ENCODE measurements around the gene KREMEN1. TPM values are rescaled to one million over a fixed set of nuclear protein-coding genes. Genes with fewer than 3 reads are reported as not detected.

Gene KREMEN1
- total RNA-seq, 1 donor from 2014 or later: 0.53 TPM

DNA sequence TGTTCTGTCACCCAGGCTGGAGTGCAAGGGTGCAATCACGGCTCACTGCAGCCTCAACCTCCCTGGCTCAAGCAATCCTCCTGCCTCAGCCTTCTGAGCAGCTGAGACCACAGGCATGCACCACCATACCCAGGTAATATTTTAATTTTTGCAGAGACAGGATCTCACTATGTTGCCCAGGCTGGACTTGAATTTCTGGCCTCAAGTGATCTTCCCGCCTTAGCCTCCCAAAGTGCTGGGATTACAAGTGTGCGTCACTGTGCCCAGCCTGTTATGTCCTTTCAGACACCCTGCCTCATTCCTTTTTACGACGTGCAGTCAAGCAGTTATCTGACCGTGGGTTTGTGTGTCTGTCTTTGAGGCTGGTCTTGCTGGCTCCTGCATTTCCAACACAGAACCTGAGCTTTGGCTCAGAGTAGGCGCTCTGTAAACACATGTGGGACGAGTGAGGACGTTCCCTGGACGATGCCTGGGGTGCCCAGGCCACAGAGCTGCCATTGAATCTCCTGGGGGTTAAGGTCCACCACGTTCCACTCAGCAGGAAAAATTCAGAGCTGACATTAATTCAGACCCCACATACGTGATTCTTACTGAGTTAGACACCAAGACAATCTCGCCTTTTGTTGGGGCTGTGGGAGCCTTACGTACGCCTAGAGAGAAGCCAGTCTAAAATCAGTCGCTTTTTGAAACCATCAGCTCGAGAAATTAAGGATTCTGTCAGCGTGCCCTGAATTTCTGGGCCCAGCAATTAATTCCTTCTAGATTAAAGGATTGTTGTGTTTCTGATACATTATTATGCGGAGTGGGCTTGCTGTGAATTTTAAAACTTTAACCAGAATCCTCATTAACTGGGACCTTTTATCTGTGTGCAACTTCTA is 111.4 kb downstream of the KREMEN1 start:
- no peak for DNase-seq (ENCODE audit: low read depth, low spot score)

GRCh38 chr22:29184849-29185490 is 112.1 kb downstream of the KREMEN1 start:
- DNase-seq (ENCODE audit: low read depth, low spot score): no peak

GRCh38 chr22:29186302-29186701 is 113.5 kb downstream of the KREMEN1 start:
- no peak for DNase-seq (ENCODE audit: low read depth, low spot score)

DNA sequence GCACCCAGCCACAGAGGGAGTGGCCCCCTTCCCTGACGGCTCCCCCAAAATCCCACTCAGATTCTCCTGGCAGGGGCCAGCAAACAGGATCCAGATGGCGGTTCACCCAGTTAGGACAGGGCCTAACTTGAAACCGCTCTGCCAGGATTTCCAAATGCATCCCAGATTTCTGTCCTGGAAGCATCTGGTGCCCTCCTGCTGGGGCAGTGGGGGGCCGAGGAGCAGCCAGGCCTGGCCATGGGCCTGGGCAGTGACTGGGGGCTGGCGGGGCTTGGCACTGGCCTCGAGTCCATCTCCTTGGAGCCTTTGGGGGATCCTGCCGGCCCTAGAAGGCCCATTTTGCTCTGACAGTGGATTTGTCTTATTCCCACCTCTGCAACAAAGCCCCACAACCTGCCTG is 115.0 kb downstream of the KREMEN1 start:
- no peak for DNase-seq (ENCODE audit: low read depth, low spot score)

DNA sequence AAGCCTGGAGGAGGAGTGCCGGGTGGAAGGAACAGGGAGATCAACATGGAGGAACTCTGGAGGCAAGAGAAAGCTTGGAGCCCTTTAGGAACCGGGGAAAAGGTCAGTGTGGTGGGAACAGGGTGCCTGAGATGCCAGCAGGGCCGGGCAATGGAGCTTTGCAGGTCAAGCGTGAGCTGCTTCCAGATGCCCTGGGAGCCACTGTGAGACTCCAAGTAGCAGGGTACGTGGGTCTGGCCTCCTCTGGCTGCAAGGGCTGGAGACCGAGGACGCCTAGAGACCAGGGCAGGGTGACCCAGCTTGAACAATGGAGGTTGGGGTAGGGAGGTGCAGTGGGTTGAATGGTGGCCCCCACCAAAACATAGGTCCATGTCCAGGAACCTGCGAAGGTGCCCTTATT is 117.2 kb downstream of the KREMEN1 start:
- DNase-seq (ENCODE audit: low read depth, low spot score): no peak

DNA sequence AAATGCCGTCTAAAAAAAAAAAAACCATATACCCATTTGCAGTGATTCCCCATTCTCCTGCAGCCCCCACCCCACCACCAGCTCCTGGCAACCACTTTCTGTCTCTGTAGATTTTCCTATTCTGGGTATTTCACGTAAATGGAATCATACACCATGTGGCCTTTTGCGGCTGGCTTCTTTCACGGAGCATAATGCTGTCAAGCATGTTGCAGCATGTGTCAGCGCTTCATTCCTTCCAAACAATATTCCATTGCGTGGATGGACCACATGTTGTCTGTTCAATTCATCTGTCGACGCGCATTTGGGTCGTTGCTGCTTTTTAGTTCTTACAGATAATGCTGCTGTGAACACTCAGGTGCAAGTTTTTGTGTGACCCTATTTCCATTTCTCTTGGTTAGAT is 118.1 kb downstream of the KREMEN1 start:
- DNase-seq (ENCODE audit: low read depth, low spot score): no peak

DNA sequence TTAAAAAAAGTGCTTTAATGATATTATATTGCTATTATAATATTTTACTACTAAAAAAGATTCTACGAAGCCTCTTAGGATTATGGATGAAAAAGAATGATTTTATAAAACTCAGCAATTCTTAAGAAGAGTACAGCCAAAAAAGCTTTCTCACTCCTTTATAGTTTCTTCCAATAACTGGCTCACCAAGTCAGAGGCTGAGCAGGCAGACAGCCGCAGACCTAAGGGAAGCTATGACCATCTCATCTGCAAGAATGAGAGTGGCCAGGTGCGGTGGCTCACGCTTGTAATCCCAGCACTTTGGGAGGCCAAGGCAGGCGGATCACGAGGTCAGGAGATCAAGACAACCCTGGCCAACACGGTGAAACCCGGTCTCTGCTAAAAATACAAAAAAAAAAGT is 120.2 kb downstream of the KREMEN1 start:
- DNase-seq (ENCODE audit: low read depth, low spot score): no peak

DNA sequence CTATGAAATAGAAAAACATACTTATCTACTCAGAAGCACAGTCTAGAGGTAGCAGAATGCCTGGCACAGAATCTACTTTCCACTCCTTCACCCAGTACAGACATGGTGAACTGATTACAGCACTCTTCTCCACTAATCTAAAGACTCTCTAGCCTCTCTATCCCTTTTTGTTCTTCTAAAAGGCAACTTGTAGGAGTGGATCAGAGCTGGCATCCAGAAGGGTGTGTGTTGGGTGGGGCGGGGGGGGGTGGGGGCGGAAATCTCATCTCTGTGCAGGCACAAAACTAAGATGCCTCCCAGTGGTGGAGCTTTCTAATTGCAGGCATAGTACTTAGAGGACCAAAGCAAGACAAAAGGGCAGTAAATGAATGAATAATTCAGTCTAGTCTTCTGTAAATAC is 121.3 kb downstream of the KREMEN1 start:
- DNase-seq (ENCODE audit: low read depth, low spot score): no peak

DNA sequence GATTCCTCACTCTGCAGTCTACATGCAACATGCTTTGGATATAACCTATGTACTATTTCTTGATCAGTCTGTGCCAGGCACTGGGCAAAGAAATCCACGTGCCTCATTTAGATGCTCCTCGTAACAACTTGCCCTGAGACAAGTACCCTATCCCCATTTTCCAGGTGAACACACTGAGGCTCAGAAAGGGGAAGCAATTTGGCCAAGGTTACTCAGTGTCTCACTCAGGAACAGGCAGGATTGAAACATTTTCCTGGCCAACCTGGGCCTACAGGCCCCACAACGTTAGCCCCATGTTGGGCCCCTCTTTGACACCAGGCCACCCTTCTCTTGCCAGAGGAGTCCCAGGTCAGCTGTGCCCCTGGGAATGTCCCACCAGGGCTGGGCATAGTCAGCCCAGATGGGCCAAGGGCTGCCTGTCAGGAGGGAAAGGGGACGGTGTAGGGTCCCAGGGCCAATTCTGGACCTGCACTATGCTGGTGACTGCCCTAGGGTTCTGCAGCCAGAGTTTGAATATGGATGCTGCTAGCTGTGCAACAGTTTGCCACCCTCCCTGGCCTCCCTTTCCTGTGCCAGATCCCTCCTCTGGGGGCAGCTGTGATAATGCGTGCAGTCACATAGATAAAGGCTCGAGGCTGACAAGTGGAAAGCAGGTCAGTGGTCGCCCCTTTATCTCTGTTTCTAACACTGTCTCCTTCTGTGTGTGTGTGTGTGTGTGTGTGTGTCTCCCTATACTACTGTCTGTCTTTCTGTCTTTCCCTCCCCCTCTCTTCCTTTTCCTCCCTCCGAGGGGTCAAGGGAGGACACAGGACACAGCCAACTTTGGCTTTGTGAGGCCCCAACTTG is 122.5 kb downstream of the KREMEN1 start:
- no peak for DNase-seq (ENCODE audit: low read depth, low spot score)

DNA sequence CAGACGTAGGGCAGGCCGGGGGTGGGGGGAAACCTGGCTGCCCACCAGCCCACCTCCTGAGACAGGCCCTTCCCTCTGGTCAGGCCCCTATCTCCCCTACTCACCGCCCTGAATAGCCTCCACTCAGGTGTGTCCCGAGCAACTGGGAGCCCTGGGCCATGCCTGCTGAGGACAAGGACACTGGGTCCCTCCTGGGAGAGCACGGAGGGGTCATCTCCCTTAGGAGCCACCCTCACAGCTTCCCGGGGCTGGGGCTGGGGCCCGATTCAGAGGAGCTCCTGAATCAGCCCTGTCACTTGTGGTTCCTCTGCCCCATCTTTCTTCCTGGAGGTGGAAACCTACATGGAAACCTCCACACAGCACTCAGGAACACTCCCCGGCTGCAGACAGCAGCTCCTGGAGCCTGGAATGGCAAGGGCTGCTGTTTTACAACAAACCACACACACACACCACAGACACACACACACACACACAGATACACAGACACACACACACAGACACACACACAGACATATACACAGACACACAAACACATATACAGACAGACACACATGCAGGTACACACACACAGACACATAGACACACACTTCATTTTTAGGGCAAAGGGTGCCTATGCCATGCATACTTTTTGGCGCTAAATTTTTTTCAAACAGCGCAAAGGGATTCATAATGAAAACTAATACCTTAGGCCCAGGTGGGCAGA is 123.3 kb downstream of the KREMEN1 start:
- DNase-seq (ENCODE audit: low read depth, low spot score): no peak

- no peak for DNase-seq (ENCODE audit: low read depth, low spot score)
These were observed 124.3 kb downstream of the KREMEN1 start for GRCh38 chr22:29197096-29197495.

- DNase-seq (ENCODE audit: low read depth, low spot score): no peak
These were observed 125.4 kb downstream of the KREMEN1 start for GRCh38 chr22:29198240-29198639.

DNA sequence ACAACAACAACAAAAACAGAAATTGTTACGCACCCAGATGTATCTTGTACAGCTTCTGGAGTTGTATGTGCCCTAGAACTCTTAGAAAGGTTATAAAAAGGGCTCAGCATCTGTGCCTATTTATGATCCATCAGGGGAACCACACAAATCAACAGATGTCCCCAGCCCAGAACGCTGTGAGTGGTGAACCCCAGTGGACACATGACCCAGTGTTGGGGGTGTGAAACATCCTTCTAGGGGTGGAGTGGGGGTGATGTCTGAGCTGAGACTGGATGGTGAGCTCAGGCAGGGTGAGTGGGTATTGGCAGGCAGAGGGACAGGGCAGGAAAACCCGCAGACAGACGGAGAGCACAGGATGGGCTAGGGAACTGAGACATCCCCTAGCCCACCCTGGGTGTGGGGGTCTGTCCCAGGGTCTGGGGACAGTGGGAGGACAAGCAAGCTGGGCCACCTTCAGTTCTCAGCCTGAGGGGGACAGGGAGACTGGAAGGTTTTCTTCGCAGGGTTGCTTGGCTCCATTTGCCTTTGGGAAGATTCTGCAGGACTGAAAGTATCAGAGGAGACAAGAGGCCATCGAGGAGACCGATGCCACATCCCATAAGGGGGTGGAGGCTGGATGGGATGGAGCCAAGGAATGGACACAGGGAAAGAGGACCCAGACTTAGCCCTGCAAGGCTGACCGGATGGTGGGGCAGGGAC is 127.0 kb downstream of the KREMEN1 start:
- DNase-seq (ENCODE audit: low read depth, low spot score): no peak

DNA sequence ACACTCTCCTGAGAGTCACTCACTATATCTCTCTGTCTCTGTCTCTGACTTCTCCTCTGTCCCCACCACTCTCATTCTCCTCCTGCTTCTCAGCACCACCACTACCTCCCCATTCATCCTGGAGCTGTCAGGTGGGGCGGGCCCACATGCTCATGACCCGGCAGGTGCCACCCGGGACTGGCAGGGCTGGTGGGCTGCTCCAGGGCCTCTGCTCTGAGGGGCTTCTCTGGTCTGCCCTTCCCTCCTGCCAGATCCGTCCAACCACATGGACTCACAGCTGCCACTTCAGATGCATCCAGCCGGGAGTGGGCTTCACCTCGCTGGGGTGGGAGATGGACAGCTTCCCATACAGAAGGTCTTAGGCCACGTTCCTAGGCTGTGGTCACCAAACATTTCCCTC is 128.1 kb downstream of the KREMEN1 start:
- DNase-seq (ENCODE audit: low read depth, low spot score): no peak

- no peak for DNase-seq (ENCODE audit: low read depth, low spot score)
These were observed 128.9 kb downstream of the KREMEN1 start for GRCh38 chr22:29201782-29202181.

- no peak for DNase-seq (ENCODE audit: low read depth, low spot score)
These were observed 129.7 kb downstream of the KREMEN1 start for GRCh38 chr22:29202212-29203192.

- DNase-seq (ENCODE audit: low read depth, low spot score): no peak
These were observed 130.9 kb downstream of the KREMEN1 start for GRCh38 chr22:29203488-29204454.

GRCh38 chr22:29204455-29205183 is 131.8 kb downstream of the KREMEN1 start:
- DNase-seq (ENCODE audit: low read depth, low spot score): no peak
